Kidney tubule cell (primary cell): Measurements from ENCODE around the gene LLGL1.
A peak's percentile ranks its signal among the peaks of the same experiment; 100 is the strongest.

Source experiments
- DNase-seq: peaks from one replicate; pipeline ENCODE4 v3.0.0-alpha.2; 2018; ENCODE audit warnings: low spot score

Gene LLGL1

DNA sequence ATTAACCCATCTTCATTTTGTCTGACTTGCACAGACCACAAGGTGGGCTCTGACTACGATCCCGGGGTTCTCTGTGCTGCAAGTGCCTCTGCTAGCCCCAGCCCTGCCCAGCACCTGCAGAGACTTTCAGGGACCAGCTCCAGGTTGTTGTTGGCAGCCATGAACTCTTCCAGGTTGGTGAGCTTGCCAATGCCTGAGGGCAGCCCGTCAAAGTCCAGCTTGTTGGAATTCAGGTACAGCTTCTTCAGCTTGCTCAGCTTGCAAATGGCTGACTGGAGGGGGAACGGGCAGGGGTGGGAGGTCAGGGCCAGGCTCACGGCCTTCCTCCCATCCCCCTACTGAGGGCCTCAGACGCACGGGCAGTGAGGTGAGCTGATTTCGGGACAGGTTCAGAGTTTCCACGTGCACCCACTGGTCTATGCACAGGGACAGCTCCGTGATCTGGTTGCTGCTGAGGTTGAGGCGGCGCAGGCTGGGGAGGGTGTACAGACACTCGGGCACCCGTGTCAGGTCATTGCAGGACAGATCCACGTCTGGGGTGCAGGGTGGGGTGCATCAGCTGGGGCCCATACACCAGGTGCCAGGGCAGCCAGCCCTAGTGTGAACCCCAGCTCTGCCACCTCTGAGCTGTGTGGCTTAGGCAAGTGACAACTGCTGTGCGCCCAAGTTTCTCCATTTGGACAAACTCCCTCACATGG lies 27.9 kb downstream of the LLGL1 start:
- DNase-seq, result no peak

DNA sequence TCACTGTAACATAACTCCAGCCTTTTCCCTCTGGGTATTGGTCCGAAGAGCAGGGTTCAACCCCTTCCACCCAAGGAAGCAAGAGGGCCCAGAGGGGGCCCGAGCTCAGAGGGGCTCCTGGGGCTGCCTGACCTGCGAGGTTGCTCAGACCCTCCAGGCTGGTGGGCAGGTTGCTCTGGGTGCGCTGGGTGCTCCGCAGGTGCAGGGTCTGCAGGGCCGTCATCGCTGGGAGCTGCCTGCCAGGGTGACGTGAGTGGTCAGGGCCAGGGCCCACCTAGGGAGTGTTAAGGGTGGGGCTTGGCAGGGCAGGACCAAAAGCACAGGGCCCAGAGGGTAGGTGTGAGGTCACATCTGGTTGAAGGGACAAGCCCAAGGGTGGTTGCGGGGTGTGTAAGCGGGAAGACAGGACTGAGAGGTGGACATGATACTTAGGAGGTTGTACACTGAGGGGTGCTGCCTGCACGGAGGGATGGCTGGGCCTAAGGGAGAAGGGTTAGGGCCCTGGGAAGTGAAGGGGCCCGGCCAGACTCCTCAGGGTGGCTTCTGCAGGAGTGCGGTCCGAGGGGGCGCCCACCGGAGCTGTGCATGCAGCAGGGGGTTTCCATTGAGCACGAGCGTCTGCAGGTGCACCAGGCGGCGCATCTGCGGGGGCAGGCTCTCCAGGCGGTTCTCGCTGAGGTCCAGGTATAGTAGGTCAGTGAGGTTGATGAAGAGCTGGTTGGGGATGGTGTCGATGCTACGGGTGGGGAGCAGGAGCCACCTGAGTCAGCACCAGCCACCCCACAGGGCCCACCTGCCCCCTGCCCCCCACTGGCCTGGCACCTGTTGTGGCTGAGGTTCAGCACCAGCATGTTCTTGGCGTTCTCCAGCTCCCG lies 28.7 kb downstream of the LLGL1 start:
- no peak for DNase-seq

DNA sequence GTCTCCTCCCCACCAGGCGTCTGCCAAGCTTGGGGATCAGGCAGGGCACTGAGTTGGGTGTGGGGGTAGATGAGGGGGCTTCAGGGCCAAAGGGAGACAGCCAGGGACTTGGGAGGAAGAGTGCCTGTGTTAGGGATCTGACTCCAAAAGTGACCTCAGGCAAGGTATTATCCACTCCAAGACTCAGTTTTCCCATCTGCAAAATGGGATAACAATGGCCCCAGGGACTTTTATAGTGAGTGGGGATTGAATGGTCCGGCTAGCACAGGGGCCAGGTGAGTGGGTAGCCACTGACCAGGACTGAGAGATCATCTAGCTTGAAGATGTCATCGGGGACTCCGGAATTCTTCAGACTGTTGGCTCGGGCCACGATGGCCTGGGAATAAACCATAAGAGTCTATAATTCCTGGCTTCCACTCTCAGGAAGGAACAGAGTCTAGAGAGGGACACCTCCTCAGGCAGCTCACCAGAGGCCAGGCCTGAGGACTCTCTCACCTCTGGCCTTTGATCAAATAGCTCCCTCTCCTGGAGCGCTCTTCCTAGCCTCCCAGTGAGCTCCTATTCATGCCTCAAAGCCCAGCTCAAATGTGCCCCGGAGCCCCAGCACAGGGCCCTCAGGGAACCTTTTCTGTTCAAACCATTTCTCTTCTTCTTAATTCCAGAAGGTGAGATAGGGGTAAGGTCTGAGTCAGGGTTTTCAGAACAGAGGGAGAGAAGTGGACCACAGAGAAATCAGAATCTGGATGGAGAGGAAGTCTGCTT lies 29.6 kb downstream of the LLGL1 start:
- DNase-seq, result no peak

DNA sequence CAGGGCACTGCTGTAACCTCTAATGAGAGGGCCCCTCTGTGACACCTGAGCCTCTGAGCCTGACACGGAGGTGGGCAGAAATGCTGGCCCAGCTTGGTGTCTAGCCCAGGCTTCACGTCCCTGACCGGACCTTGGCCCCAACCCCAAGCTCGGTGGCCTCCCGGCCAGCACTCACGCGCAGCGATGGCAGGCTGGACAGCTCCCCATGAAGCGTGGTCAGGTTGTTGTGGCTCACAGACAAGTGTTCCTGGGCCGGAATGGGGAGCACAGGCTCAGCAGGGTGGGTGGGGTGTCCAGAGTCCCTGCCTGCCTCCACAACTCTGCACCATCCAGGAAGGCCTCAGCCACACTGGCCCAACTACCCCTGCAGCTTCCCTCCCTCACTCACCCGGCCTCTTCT lies 30.9 kb downstream of the LLGL1 start:
- no peak for DNase-seq

DNA sequence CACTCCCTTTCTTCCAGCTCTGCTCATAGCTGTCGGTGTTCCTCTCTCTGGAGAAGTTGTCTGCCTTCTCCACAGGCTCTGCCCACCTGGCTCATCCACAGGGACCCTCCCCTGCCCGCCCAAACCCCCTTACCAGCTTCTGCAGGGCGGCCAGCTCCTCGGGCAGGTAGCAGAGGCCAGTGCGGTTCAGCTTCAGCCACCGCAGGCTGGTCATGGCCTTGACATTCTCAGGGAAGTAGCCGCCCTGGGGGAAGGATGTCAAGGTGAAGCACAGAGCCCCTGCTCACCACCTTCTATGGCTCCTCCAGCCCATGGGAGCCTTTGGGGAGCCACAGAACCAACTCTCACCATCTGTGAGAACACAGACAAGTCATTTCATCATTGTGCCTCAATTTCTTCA lies 31.3 kb downstream of the LLGL1 start:
- no peak for DNase-seq

DNA sequence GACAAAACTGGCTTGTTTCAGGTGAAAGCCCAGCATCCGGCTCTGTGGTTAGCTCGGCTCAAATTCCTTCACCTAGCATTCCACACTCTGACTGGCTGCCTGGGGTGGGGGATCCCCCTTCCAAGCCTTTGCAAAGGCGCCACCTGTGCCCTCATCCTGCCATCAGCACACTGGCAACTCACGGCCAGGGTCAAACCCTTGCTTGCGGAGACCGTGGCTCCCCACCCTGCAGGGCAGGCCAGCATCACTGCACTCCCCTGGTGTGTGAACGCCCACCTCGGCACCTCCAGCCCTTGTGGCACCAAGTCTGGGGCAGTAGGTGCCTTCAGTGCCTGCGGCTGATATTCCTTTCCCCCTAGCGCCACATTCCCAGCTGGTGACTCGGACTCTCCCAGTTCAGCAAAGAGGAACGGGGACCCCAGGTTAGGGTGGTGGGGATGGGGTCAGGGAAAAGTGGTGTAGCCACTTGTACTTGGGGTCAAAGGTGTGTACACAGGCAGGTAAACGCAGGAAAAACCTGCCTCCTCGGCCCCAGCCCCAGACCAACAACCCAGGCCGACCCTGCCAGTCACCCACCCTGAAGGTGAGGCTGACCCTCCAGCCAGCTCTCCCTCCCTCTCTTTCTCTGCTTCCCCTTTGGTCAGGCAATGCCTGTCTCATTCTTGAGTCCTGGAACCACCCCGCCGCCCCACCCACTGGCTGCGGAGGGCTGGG lies 32.0 kb downstream of the LLGL1 start:
- peak; percentile 92 for DNase-seq

DNA sequence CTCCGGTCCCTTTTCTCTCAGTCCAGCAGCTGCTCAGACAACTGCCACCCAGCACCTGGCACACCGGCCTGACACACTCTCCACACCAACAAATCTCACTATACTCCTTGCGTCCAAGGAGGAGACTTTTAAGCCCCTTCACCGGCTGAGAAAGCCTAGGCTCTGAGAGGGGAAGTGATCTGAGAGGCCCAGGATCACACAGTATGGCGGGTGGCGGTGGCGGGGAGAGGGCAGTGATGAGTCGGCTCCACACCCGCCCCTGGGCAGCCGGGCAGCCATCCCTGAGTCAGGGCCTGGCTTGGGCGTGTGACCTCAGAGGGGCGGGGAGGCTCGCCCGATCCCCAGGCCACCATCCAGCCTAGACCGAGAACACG lies 32.5 kb downstream of the LLGL1 start:
- peak; percentile 90 for DNase-seq

DNA sequence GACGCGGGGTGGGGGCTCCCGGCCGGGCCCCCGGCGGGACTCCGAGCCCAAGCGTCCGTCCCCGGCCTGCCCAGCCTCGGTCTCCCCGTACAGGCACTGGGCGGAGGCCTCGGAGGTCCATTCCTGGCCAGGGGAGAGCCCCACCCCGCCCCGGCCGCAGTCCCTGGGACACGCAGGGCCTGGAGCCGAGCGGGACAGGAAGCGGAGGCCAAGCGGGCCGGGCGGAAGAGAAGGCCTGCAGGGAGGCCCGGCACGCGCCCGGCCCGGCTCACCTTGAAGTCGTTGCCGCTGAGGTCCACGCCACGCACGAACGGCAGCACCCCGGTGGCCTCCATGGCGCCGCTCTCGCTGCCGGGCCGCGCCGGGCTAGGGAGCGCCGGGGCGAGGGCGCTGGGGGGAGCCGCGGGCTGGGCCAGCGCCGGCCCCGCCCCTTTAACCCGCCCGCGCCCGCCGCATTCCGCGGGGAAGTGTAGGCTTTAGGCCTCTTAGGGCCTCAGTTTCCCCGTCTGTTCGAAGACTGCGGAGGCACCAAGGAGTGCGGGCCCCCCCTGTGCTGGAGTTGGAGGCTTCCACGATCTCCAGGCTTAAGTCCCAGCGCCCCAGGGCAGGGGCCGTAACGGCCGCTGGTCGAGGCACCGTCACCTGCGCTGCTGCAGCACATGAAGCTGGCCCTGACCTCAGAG lies 33.1 kb downstream of the LLGL1 start, which contains the start of gene FLII:
Gene FLII, minus strand, starts transcription at position 383 of the 683 bp plus-strand sequence. Its CDS starts 48 bp downstream, at position 335.
- DNase-seq, result peak; percentile 62

DNA sequence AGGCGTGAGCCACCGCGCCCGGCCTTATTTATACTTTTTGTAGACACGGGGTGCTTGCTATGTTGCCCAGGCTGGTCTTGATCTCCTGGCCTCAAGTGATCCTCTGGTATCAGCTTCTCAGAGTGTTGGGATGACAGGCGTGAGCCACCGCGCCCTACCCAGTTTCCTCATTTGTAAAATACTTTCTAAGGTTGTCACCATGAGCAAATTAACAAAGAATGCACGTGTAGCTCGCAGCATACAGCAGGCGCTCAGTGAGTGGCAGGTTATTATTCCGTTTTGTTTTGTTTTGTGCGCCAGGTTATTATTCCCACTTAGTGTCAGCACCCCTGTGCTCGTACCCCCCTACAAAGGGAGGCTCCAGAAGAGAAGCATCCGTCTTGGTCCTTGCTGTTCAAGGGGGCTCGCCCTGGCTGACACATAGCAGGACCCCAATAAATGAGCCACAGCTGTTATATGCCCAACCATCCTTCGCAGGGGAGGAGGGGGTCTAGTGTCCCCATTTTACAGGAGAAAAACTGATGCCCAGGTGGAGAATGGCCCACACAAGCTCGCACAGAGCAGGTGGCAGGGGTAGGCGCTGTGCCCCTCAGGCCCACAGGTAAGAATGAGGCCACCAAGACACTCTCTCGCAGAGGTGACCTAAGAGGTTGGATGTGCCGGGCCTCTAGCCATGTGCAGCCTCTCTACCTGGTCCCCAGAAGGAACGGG lies 34.3 kb downstream of the LLGL1 start:
- DNase-seq, result peak; percentile 94

DNA sequence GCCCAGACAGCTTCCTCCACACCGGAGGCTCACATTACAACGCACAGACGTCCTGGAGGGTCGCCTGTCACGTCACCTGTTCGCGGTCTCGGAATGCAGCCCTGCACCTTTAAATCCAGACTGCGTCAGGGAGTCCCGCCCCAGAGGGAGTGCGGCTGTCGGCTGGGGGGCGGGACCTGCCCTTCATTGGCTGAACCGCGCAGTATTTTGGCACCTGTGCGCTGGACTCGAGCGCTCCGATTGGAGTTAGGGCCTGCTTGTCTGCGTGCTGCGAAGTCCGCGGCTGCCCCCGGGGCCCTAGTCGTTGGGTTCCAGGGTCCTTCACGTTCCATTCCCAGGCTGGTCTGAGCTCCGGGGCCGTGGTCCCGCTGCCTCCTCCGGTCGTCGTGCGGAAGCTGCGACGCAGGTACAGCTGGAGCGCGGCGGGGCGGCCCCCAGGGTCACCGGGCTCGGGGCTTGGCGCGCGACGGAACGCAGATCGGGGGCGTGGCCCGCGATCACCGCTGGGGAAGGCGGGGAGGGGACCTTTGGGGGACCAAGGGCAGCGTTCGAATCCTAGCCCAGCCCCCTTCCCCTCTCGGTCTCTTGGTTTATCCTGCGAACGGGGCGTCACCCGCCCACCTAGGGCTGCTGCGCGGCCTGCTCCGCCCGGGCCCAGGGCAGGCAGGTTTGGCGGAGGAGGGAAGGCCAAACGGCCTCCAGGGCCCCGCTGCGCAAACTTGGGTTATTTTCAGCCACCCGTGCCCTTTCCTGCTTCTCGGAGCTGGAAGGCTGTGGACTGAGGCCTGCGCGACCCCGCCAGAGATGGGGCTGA lies 35.1 kb downstream of the LLGL1 start, which contains the start of gene MIEF2:
Gene MIEF2, plus strand, starts transcription at position 331 of the 814 bp plus-strand sequence. CDS start 2,059 bp downstream, outside the sequence.
- peak; percentile 97 for DNase-seq

DNA sequence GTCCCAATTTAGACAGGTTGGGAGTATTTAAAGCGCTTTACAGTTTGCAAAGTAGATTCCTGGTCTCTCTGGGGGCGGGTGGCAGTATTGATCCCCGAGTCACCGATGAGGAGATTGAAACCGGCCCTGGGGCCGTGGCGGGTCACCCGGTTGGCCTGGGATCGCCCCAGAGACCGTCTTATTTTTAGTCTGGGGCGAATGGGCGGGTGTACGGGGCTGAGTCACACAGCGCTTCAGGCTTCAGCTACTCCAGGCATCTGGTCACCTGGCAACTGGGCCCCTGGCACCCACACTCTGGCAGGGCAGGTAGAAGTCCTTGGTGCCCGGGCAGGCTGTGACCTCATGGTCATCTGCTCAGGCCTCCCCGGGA lies 35.7 kb downstream of the LLGL1 start:
- peak; percentile 97 for DNase-seq

DNA sequence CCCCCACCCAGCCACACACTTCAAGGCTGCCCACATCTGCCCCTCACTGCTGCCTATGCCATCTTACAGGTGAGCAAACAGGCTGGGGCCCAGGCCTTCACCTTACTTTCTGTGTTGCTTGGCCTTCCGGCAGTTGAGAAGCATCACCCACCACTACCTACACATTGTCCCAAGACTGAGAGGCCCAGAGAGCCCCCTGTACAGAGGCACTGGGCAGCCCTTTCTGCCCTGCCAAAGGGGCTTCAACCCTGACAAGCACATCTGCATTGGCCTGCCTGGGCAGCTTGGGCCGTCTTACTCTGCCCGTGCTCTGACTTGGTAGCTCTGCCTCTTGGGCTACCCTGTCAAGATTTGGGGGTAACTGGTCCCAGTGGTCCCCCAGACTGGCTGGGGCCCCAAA lies 36.2 kb downstream of the LLGL1 start:
- DNase-seq, result no peak

DNA sequence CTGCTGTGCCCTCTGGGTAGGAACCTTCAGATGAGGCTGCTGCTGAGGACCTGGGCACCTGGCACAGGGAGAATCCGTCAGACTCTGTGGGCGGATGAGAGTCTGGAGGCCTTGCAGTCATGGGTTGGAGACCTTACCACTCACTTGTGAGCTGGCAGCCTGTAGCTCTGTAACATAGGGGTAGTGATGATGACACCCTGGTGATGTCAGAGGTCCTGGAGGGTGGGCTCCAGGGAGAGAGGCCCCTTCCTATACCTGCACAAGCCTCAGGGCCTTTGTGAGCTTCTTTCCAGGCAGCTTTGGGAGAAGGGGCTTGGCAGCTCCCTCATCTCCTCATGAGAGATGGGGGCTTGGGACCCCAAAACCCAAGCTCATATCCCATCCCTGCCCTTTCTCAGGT lies 36.7 kb downstream of the LLGL1 start:
- DNase-seq, result peak; percentile 49

DNA sequence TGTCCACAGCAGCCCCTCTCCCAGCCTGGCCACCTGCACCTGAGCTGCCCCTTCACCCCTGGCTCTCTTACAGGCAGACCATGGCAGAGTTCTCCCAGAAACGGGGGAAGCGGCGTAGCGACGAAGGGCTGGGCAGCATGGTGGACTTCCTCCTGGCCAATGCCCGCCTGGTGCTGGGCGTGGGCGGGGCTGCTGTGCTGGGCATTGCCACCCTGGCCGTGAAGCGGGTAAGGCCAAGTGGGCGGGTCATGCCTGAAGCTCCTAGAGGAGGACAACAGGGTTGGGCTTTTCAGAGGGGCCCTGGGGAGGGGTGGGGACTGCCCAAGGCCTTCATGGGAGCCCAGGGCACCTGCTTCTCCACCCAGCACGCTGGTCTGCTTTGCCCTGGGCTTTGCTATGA lies 37.2 kb downstream of the LLGL1 start:
- DNase-seq, result no peak

DNA sequence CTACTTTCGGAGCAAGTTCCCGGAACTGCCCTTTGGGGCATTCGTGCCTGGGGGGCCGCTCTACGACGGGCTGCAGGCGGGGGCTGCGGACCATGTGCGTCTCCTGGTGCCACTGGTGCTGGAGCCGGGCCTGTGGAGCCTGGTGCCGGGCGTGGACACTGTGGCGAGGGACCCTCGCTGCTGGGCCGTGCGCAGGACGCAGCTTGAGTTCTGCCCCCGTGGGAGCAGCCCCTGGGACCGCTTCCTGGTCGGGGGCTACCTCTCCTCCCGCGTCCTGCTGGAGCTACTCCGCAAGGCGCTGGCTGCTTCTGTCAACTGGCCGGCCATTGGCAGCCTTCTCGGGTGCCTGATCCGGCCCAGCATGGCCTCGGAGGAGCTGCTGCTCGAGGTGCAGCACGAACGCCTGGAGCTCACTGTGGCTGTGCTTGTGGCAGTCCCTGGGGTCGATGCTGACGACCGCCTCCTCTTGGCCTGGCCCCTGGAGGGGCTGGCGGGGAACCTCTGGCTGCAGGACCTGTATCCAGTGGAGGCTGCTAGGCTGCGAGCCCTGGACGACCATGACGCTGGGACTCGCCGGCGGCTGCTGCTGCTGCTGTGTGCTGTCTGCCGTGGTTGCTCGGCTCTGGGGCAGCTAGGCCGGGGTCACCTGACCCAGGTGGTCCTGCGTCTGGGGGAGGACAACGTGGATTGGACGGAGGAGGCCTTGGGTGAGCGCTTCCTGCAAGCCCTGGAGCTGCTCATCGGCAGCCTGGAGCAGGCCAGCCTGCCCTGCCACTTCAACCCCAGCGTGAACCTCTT lies 38.6 kb downstream of the LLGL1 start:
- no peak for DNase-seq

DNA sequence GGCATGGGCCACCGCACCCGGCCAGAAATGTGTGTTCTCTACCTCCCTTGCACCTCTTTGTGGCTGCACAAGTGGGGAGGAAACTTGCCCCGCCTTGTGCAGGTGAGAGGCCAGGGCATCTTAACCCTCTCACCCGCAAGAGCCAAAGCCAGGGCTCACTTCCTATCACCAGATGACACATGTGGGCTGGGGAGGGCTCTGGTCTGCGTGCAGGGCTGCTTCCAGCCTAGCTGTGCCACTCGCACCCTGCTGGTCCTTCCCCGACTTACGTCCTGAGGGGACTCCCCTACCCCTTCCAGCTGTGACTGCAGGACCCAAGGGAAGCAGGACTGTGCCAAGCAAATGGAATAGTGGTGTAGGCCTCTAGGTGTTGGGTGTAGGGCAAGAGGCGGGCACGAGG lies 41.9 kb downstream of the LLGL1 start:
- DNase-seq, result no peak

DNA sequence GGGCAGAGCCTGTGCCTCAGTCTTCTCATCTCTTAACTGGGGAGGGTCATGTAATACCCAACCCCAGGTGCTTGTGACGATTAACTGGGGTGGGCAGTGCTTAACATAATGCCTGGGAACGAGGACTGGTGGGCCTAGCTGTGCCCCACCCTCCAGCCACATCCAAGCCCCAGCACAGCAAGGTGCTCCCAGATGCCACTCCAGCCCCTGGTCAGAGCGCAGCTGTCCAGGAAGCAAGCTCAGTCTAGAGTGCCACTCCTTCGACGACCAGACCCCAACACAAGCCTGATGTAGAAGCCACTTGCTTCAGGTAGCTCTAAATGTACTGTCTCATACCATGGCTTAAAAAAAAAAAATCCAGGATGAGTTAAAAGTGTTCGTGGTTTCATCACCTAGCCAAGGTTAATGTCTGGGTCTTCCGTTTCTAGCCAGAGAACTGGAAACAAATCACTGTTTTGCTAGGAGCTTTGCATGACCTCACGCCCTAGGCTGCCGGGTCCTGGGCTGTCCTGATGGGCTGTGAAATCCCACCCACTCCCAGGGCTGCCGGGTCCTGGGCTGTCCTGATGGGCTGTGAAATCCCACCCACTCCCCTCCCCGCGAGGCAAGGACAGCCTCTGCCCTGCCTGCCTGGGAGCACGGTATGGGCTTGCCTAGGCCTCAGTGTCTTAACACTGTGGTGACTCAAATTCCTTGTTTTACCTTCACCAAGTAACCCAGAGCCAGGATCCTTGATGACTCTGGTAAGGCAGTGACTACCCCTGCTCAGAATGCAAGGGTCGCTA lies 42.7 kb downstream of the LLGL1 start:
- peak; percentile 82 for DNase-seq
